Measurements from ENCODE around the gene ZNF394.

The ZNF394 gene

GRCh38 chr7:99446096-99446495, 54.0 kb downstream of the ZNF394 start:
- in situ Hi-C loops (cut with MboI; ENCODE audit: low pct_unique_long_range_greater_than_20kb, low sequenced_read_pairs, unreplicated experiment): no loop called here
- no peak for TF ChIP-seq CTCF (IDR thresholded peaks at IDR 0.05; ENCODE audit: extremely low read depth, insufficient read depth, missing control alignments)
- no peak for DNase-seq (ENCODE audit: low spot score)

Measured in GM13977 (cell line).